CD14-positive monocyte (primary cell): Measurements from ENCODE around the gene TFPT. TPM values are rescaled to one million over a fixed set of nuclear protein-coding genes. Genes with fewer than 3 reads are reported as not detected.

Experiments
- DNase-seq, 3 donors: peaks; one replicate each; pipeline ENCODE4 v3.0.0-alpha.2; 2011 to 2022
- H2AFZ ChIP-seq: 2 replicates; pipeline ENCODE4 v1.6.0; 2012; ENCODE audit warnings: mild to moderate bottlenecking, low read depth, low read length, inconsistent platforms; ENCODE audit not compliant: insufficient read depth, poor library complexity, severe bottlenecking
- H3K27ac ChIP-seq, 2 donors: 1 replicate in 1 of 2; 2 replicates in 1 of 2; pipeline ENCODE4 v1.5.1; 2012 to 2013; ENCODE audit warnings: low read length in 2 of 2, control low read depth in 1 of 2, inconsistent platforms in 1 of 2, low read depth in 1 of 2, mild to moderate bottlenecking in 1 of 2
- H3K27me3 ChIP-seq, 2 donors: one replicate each; pipeline versions ENCODE4 v1.6.0 to v1.6.1; 2011 to 2013; ENCODE audit warnings: low read length in 2 of 2; ENCODE audit not compliant: control insufficient read depth in 2 of 2, insufficient read depth in 2 of 2
- H3K36me3 ChIP-seq, 2 donors: replicated peaks in 1 of 2; 1 replicate in 1 of 2; 2 replicates in 1 of 2; pipeline versions ENCODE4 v1.5.1 to v1.6.1; 2012 to 2013; ENCODE audit warnings: low read length in 2 of 2, control low read depth in 1 of 2, inconsistent platforms in 1 of 2, mild to moderate bottlenecking in 1 of 2; ENCODE audit not compliant: insufficient read depth in 2 of 2, control insufficient read depth in 1 of 2
- H3K4me1 ChIP-seq, 2 donors: 1 replicate in 1 of 2; 2 replicates in 1 of 2; pipeline versions ENCODE4 v1.5.1 to v1.6.1; 2012 to 2013; ENCODE audit warnings: low read length in 2 of 2, control low read depth in 1 of 2, inconsistent platforms in 1 of 2, mild to moderate bottlenecking in 1 of 2, moderate library complexity in 1 of 2; ENCODE audit not compliant: insufficient read depth in 2 of 2, control insufficient read depth in 1 of 2
- H3K4me2 ChIP-seq: replicated peaks from 2 replicates; pipeline ENCODE3; 2012; ENCODE audit warnings: low read length, moderate library complexity, mild to moderate bottlenecking; ENCODE audit not compliant: poor library complexity, severe bottlenecking; ENCODE audit errors: extremely low read depth
- H3K4me3 ChIP-seq, 3 experiments: fragments of 200-600 bp in 1 of 3; sonication (generic) in 1 of 3; replicated peaks in 1 of 3; 1 replicate in 2 of 3; 2 replicates in 1 of 3; pipeline ENCODE4 v1.5.1; 2011 to 2013; ENCODE audit warnings: low read length in 3 of 3, mild to moderate bottlenecking in 3 of 3, control low read depth in 2 of 3, low read depth in 2 of 3, inconsistent platforms in 1 of 3, moderate library complexity in 1 of 3
- H3K79me2 ChIP-seq: 2 replicates; pipeline ENCODE4 v1.6.0; 2012; ENCODE audit warnings: mild to moderate bottlenecking, control low read depth, inconsistent platforms, low read length, moderate library complexity; ENCODE audit not compliant: insufficient read depth
- H3K9ac ChIP-seq: 2 replicates; pipeline ENCODE4 v1.6.0; 2017; ENCODE audit warnings: low read length, mild to moderate bottlenecking; ENCODE audit not compliant: insufficient read depth, poor library complexity, severe bottlenecking
- H3K9me3 ChIP-seq, 2 donors: replicated peaks in 1 of 2; 1 replicate in 1 of 2; 2 replicates in 1 of 2; pipeline versions ENCODE4 v1.5.1 to v1.6.1; 2012 to 2013; ENCODE audit warnings: low read length in 2 of 2, control low read depth in 1 of 2; ENCODE audit not compliant: control insufficient read depth in 1 of 2, insufficient read depth in 1 of 2
- H4K20me1 ChIP-seq: 2 replicates; pipeline ENCODE4 v1.6.0; 2012; ENCODE audit warnings: mild to moderate bottlenecking, low read length, control low read depth, moderate library complexity; ENCODE audit not compliant: insufficient read depth
- H3K27ac Mint-ChIP-seq, 7 donors: one replicate each; pipeline ENCODE4 v1.8.0; 2020; ENCODE audit warnings: mild to moderate bottlenecking in 7 of 7, mixed read lengths in 7 of 7, moderate library complexity in 6 of 7, inconsistent platforms in 2 of 7
- H3K27me3 Mint-ChIP-seq, 3 donors: one replicate each; pipeline ENCODE4 v1.8.0; 2021 to 2022; ENCODE audit warnings: low read depth in 3 of 3, mild to moderate bottlenecking in 3 of 3, mixed read lengths in 3 of 3, moderate library complexity in 3 of 3, inconsistent platforms in 1 of 3
- H3K36me3 Mint-ChIP-seq, 2 donors: one replicate each; pipeline ENCODE4 v1.8.0; 2020; ENCODE audit warnings: mixed read lengths in 2 of 2, inconsistent platforms in 1 of 2, mild to moderate bottlenecking in 1 of 2
- H3K4me1 Mint-ChIP-seq: one replicate; pipeline ENCODE4 v1.8.0; 2020; ENCODE audit warnings: mild to moderate bottlenecking, mixed read lengths
- H3K4me3 Mint-ChIP-seq, 2 donors: one replicate each; pipeline ENCODE4 v1.8.0; 2020; ENCODE audit warnings: mild to moderate bottlenecking in 2 of 2, mixed read lengths in 2 of 2, moderate library complexity in 1 of 2
- H3K9me3 Mint-ChIP-seq, 7 donors: one replicate each; pipeline ENCODE4 v1.8.0; 2020 to 2022; ENCODE audit warnings: mixed read lengths in 7 of 7, mild to moderate bottlenecking in 6 of 7, moderate library complexity in 6 of 7, inconsistent platforms in 2 of 7
- CTCF ChIP-seq: fragments of 200-600 bp; IDR thresholded peaks from one replicate; pipeline ENCODE4 v1.8.0; 2022; ENCODE audit warnings: antibody characterized with exemption, mild to moderate bottlenecking
- WGBS: methylation state at CpG from one replicate; pipeline ENCODE4 v1.1.5; 2013; ENCODE audit warnings: missing lambda C conversion rate; ENCODE audit not compliant: insufficient coverage; 5-methylcytosine and 5-hydroxymethylcytosine counted together
- intact Hi-C, 2 donors: fragments of 100-400 bp; cut with micrococcal nuclease; formaldehyde crosslinking; loops; one replicate each; pipeline versions ENCODE4 v1.15.0 to v1.15.1; 2023
- polyA plus RNA-seq, 3 donors: library from polyadenylated mRNA; depleted of rRNA in 1 of 3; unstranded in 2 of 3; stranded (reverse) in 1 of 3; fragments of 300-500 nt in 2 of 3; fragments of >200 nt in 1 of 3; fragmentation: Illumina TruSeq in 2 of 3; gene quantifications; 1 replicate in 2 of 3; 2 replicates in 1 of 3; pipeline ENCODE4 v1.2.3, GENCODE V29; 2012 to 2021

The TFPT gene
- polyA plus RNA-seq, 3 donors = 7.0 to 11.5 (median 9.5) TPM

- Mint-ChIP-seq H3K27me3 (peaks cover 2 to 12% (median 2%) of the 10 kb centered on the region in 3 donors), H3K9me3 (peaks cover 0 to 2% (median 0%) of the 10 kb centered on the region in 7 donors), H3K27ac (peak overlapping the region in 6 of 7 donors; percentile 0 to 94 (median 92)), H3K4me1 (peaks cover 37% of the 10 kb centered on the region), H3K36me3 (peaks cover 13 to 32% of the 10 kb centered on the region in 2 donors), H3K4me3 (peak overlapping the region; percentile 82 to 93)
- Histone ChIP-seq H3K9me3 (peaks cover 0 to 2% of the 10 kb centered on the region in 2 donors), H2AFZ (peak overlapping the region; percentile 74), H3K9ac (peak overlapping the region; percentile 29), H3K4me3 (peak overlapping the region; percentile 39 to 76 (median 41)), H3K4me2 (peak overlapping the region; percentile 87), H3K79me2 (peaks cover 37% of the 10 kb centered on the region), H4K20me1 (peaks cover 32% of the 10 kb centered on the region), H3K27ac (peak overlapping the region; percentile 9 to 62), H3K36me3 (peaks cover 20 to 30% of the 10 kb centered on the region in 2 donors), H3K27me3 (peaks cover 0 to 3% of the 10 kb centered on the region in 2 donors), H3K4me1 (peaks cover 28 to 39% of the 10 kb centered on the region in 2 donors)
- 5% methylated on average over 29 of the region's 30 CpGs for WGBS
- intact Hi-C loops = loop anchor here in 1 of 2 donors (2.0 kb wide), 1 partner anchor 23 kb away; the partner anchor contains the start of gene LENG1
- peak in 1 of 3 donors; percentile 8 for DNase-seq
- no peak for TF ChIP-seq CTCF
Observed at GRCh38 chr19:54136086-54136863, 20.8 kb upstream of the TFPT start.

DNA sequence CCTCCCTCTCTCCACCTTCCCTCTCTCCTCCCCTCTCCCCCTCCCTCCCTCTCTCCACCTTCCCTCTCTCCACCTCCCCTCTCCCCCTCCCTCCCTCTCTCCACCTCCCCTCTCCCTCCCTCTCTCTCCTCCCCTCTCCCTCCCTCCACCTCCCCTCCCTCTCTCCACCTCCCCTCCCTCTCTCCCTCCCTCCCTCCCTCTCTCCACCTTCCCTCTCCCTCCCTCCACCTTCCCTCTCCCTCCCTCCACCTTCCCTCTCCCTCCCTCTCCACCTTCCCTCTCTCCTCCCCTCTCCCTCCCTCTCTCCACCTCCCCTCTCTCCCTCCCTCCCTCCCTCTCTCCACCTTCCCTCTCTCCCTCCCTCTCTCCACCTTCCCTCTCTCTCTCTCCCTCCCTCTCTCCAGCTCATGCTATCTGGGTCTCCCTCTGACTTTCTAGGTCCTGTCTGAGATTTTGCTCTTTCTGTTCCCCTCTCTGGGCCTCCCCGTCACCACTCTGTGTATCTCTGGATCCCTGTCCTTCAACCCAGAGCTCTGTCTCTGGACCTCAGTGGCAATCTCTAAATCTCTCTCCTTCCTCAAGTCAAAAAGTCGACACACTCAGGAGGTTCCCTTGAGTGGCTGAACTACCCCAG, 18.6 kb upstream of the TFPT start:
- H3K27ac Mint-ChIP-seq = peak overlapping the region in 1 of 7 donors; percentile 26
- no peak for TF ChIP-seq CTCF
- Histone ChIP-seq H3K27ac (no peak overlapping the region), H3K27me3 (peaks cover 0 to 3% of the 10 kb centered on the region in 2 donors), H3K4me3 (no peak overlapping the region), H3K4me1 (peaks cover 22 to 26% of the 10 kb centered on the region in 2 donors), H3K9me3 (peaks cover 0 to 2% of the 10 kb centered on the region in 2 donors), H3K79me2 (peaks cover 15% of the 10 kb centered on the region), H3K36me3 (peaks cover 24 to 27% of the 10 kb centered on the region in 2 donors), H3K4me2 (no peak overlapping the region), H2AFZ (no peak overlapping the region), H4K20me1 (peaks cover 10% of the 10 kb centered on the region), H3K9ac (no peak overlapping the region)
- intact Hi-C loops = no loop called here
- peaks cover 18 to 38% of the 10 kb centered on the region in 2 donors for H3K36me3 Mint-ChIP-seq
- H3K4me3 Mint-ChIP-seq = peak overlapping the region in 1 of 2 donors; percentile 31
- peaks cover 0 to 2% (median 0%) of the 10 kb centered on the region in 7 donors for H3K9me3 Mint-ChIP-seq
- peaks cover 2 to 12% (median 2%) of the 10 kb centered on the region in 3 donors for H3K27me3 Mint-ChIP-seq
- 65% methylated on average over 2 of the region's 2 CpGs for WGBS
- no peak for DNase-seq
- peaks cover 19% of the 10 kb centered on the region for H3K4me1 Mint-ChIP-seq
